HS-27A (cell line): Measurements from ENCODE around the gene SLC35A2.
"Not testable (repeated sequence)": the region's sequence is repeated elsewhere in the genome, so short reads cannot be mapped to it uniquely, and the experiment has no call there.

ENCODE experiments used
- DNase-seq: peaks from one replicate; pipeline ENCODE4 v3.0.0-alpha.2; 2012; ENCODE audit warnings: low read depth, missing footprints

The SLC35A2 gene

GRCh38 chrX:48902135-48902534, 9.3 kb downstream of the SLC35A2 start:
- DNase-seq: no peak

GRCh38 chrX:48901069-48901468, 10.4 kb downstream of the SLC35A2 start:
- no peak for DNase-seq

- DNase-seq: no peak
These were observed 12.4 kb downstream of the SLC35A2 start for GRCh38 chrX:48899078-48899410.

GRCh38 chrX:48897625-48898306, 13.7 kb downstream of the SLC35A2 start, which contains the start of the genes PQBP1 and TIMM17B:
Gene PQBP1, plus strand, starts transcription at chrX:48897930. Its CDS starts 580 bp downstream, at chrX:48898510.
Gene TIMM17B, minus strand, starts transcription at chrX:48897768. Its CDS starts 19 bp downstream, at chrX:48897749.
- peak; percentile 81 for DNase-seq

- no peak for DNase-seq
These were observed 14.3 kb downstream of the SLC35A2 start for GRCh38 chrX:48897157-48897624.

- no peak for DNase-seq
These were observed 14.8 kb downstream of the SLC35A2 start for GRCh38 chrX:48896611-48897011.

GRCh38 chrX:48894891-48895290, 16.6 kb downstream of the SLC35A2 start:
- no peak for DNase-seq

- DNase-seq: no peak
These were observed 17.7 kb downstream of the SLC35A2 start for GRCh38 chrX:48893556-48894348.

- DNase-seq: no peak
These were observed 18.6 kb downstream of the SLC35A2 start for GRCh38 chrX:48892896-48893295.

GRCh38 chrX:48891402-48892288, 19.8 kb downstream of the SLC35A2 start:
- DNase-seq: peak; percentile 35

GRCh38 chrX:48890934-48891401, 20.5 kb downstream of the SLC35A2 start:
- no peak for DNase-seq

GRCh38 chrX:48890296-48890925, 21.0 kb downstream of the SLC35A2 start:
- DNase-seq: no peak

GRCh38 chrX:48886586-48886985, 24.9 kb downstream of the SLC35A2 start:
- DNase-seq: not testable (repeated sequence)

- DNase-seq: no peak
These were observed 27.7 kb downstream of the SLC35A2 start for GRCh38 chrX:48883729-48884128.

GRCh38 chrX:48876944-48877343, 34.5 kb downstream of the SLC35A2 start:
- not testable (repeated sequence) for DNase-seq

- DNase-seq: not testable (repeated sequence)
These were observed 39.4 kb downstream of the SLC35A2 start for GRCh38 chrX:48872017-48872416.

GRCh38 chrX:48864210-48864609, 47.2 kb downstream of the SLC35A2 start:
- DNase-seq: peak; percentile 24

- DNase-seq: no peak
These were observed 56.5 kb downstream of the SLC35A2 start for GRCh38 chrX:48854898-48855297.

GRCh38 chrX:48854121-48854804, 57.2 kb downstream of the SLC35A2 start:
- not testable (repeated sequence) for DNase-seq

GRCh38 chrX:48853494-48853893, 58.0 kb downstream of the SLC35A2 start:
- DNase-seq: not testable (repeated sequence)
